ENCODE data around the gene L3HYPDH. TPM values are rescaled to one million over a fixed set of nuclear protein-coding genes. Genes with fewer than 3 reads are reported as not detected.

L3HYPDH gene
- total and polyA plus RNA-seq, 2 of the 13 experiments (the other 11 are each of a cell fraction or from before 2014, with no cell fraction given): 30.5 to 36.6 TPM

GRCh38 chr14:59483819-59484638 lies at the start of gene L3HYPDH, which contains the start of gene JKAMP (continued):
- TF ChIP-seq CEBPZ (IDR thresholded peaks at IDR 0.05; ENCODE audit: low read length): no peak
- no peak for TF ChIP-seq ZFP1 (CRISPR knock-in tag; IDR thresholded peaks at IDR 0.05)
- no peak; the same call in 1 of the 2 replicates for TF ChIP-seq ZNF260 (CRISPR knock-in tag; IDR thresholded peaks at IDR 0.05; ENCODE audit: borderline replicate concordance, low read depth)
- TF ChIP-seq ZNF264 (CRISPR knock-in tag; IDR thresholded peaks at IDR 0.05): peak; percentile 90
- TF ChIP-seq ZXDC (CRISPR knock-in tag; IDR thresholded peaks at IDR 0.05): no peak; the same call in none of the 2 replicates
- TF ChIP-seq HNF4G (IDR thresholded peaks at IDR 0.05; ENCODE audit: borderline replicate concordance, low read depth, low read length): peak; percentile 26; the same call in 1 of the 2 replicates
- no peak for TF ChIP-seq HNF4G (CRISPR knock-in tag; IDR thresholded peaks at IDR 0.05; ENCODE audit: borderline replicate concordance, low read depth)
- peak; percentile 98; the same call in 1 of the 2 replicates for TF ChIP-seq ZNF569 (CRISPR knock-in tag; IDR thresholded peaks at IDR 0.05; ENCODE audit: borderline replicate concordance)
- TF ChIP-seq NFKBIZ (CRISPR knock-in tag; IDR thresholded peaks at IDR 0.05): no peak
- TF ChIP-seq MED8 (CRISPR knock-in tag; IDR thresholded peaks at IDR 0.05; ENCODE audit: insufficient replicate concordance): peak; percentile 84
- peak; percentile 78 for TF ChIP-seq ZMYM3 (CRISPR knock-in tag; IDR thresholded peaks at IDR 0.05)
- peak; percentile 100 for TF ChIP-seq ZNF687 (CRISPR knock-in tag; IDR thresholded peaks at IDR 0.05)
- TF ChIP-seq ZKSCAN5 (CRISPR knock-in tag; IDR thresholded peaks at IDR 0.05): no peak
- peak; percentile 87 for TF ChIP-seq KDM3A (CRISPR knock-in tag; IDR thresholded peaks at IDR 0.05; ENCODE audit: low read depth)
- TF ChIP-seq ZNF30 (CRISPR knock-in tag; IDR thresholded peaks at IDR 0.05): peak; percentile 95
- TF ChIP-seq HOMEZ (CRISPR knock-in tag; IDR thresholded peaks at IDR 0.05; ENCODE audit: low read depth): peak; percentile 9; the same call in 1 of the 2 replicates
- TF ChIP-seq SRY (CRISPR knock-in tag; IDR thresholded peaks at IDR 0.05): peak; percentile 95
- peak; percentile 91 for TF ChIP-seq RFX1 (IDR thresholded peaks at IDR 0.05)
